ENCODE data around the gene TNXB. TPM values are rescaled to one million over a fixed set of nuclear protein-coding genes. Genes with fewer than 3 reads are reported as not detected.

Gene TNXB
- total RNA-seq, 2 experiments from 2014 or later: 5.7 to 6.4 TPM

GRCh38 chr6:32129297-32130088 is 20.4 kb upstream of the TNXB start:
- Mint-ChIP-seq H3K27me3 (peaks cover 9% of the 10 kb centered on the region), H3K4me1 (peaks cover 41% of the 10 kb centered on the region), H3K9me3 (no peaks in the 10 kb centered on the region), H3K27ac (peak overlapping the region; percentile 92), H3K4me3 (peak overlapping the region; percentile 87), H3K36me3 (ENCODE audit: low read depth) (peaks cover 22% of the 10 kb centered on the region)
- CTCF ChIA-PET: interaction anchor here (1.0 to 2.9 kb wide), 5 partner anchors 11 to 66 kb away, joined by 3 to 21 read pairs (median 9); no protein-coding TSS in a partner anchor
- POLR2A ChIA-PET: interaction anchor here (1.2 to 3.6 kb wide), 13 partner anchors 8 to 724 kb away, joined by 3 to 31 read pairs (median 5); partner anchors contain the start of genes AGPAT1, DXO, EHMT2 and GPANK1
- no peak for DNase-seq

GRCh38 chr6:32128751-32129296 is 19.7 kb upstream of the TNXB start:
- DNase-seq: peak; percentile 23
- H3K27me3 Mint-ChIP-seq: peaks cover 6% of the 10 kb centered on the region
- H3K9me3 Mint-ChIP-seq: no peaks in the 10 kb centered on the region
- peaks cover 45% of the 10 kb centered on the region for H3K4me1 Mint-ChIP-seq
- H3K36me3 Mint-ChIP-seq (ENCODE audit: low read depth): peaks cover 28% of the 10 kb centered on the region
- ChIA-PET CTCF (interaction anchor here (0.6 to 2.9 kb wide), 5 partner anchors 10 to 710 kb away, joined by 3 to 21 read pairs (median 9); partner anchors contain the start of gene TAP2), POLR2A (interaction anchor here (0.6 to 3.6 kb wide), 22 partner anchors 10 to 843 kb away, joined by 3 to 31 read pairs (median 6); partner anchors contain the start of genes AGPAT1, DXO, EHMT2 and GPANK1)
- peak overlapping the region; percentile 92 for H3K27ac Mint-ChIP-seq
- peak overlapping the region; percentile 92 for H3K4me3 Mint-ChIP-seq

- H3K9me3 Mint-ChIP-seq: no peaks in the 10 kb centered on the region
- peaks cover 33% of the 10 kb centered on the region for H3K36me3 Mint-ChIP-seq (ENCODE audit: low read depth)
- POLR2A ChIA-PET: interaction anchor here (0.6 to 3.6 kb wide), 20 partner anchors 9 to 844 kb away, joined by 3 to 31 read pairs (median 6); partner anchors contain the start of genes AGPAT1, DXO, EHMT2 and GPSM3
Observed at GRCh38 chr6:32127717-32128592, 18.8 kb upstream of the TNXB start, which contains the start of gene ATF6B. ATF6B (minus strand) TSS chr6:32128246; CDS start chr6:32128207, 39 bp downstream.

GRCh38 chr6:32127409-32127716 is 18.2 kb upstream of the TNXB start:
- Mint-ChIP-seq H3K4me3 (peak overlapping the region; percentile 92), H3K27ac (peak overlapping the region; percentile 92), H3K4me1 (peaks cover 48% of the 10 kb centered on the region), H3K36me3 (ENCODE audit: low read depth) (peaks cover 35% of the 10 kb centered on the region), H3K9me3 (no peaks in the 10 kb centered on the region), H3K27me3 (peaks cover 3% of the 10 kb centered on the region)
- ChIA-PET CTCF (interaction anchor here (1.5 to 2.9 kb wide), 3 partner anchors 9 to 711 kb away, joined by 3 to 21 read pairs (median 20); partner anchors contain the start of gene TAP2), POLR2A (interaction anchor here (1.0 to 3.6 kb wide), 11 partner anchors 9 to 845 kb away, joined by 3 to 31 read pairs (median 7); partner anchors contain the start of genes AGPAT1, GPSM3, PBX2 and RNF5)
- DNase-seq: no peak

More at GRCh38 chr6:32127717-32128592, 18.8 kb upstream of the TNXB start, which contains the start of gene ATF6B:
- Mint-ChIP-seq H3K4me1 (peaks cover 48% of the 10 kb centered on the region), H3K27ac (peak within 1 kb of the TSS; percentile 92), H3K4me3 (peak within 1 kb of the TSS; percentile 92), H3K27me3 (peaks cover 4% of the 10 kb centered on the region)
- peak; percentile 98 for DNase-seq
- CTCF ChIA-PET: interaction anchor here (0.6 to 2.9 kb wide), 4 partner anchors 10 to 711 kb away, joined by 3 to 21 read pairs (median 12); partner anchors contain the start of gene TAP2

- CTCF ChIA-PET: interaction anchor here (0.6 to 2.9 kb wide), 3 partner anchors 8 to 80 kb away, joined by 3 to 21 read pairs (median 20); no protein-coding TSS in a partner anchor
- DNase-seq: no peak
- no peaks in the 10 kb centered on the region for H3K27me3 Mint-ChIP-seq
- POLR2A ChIA-PET: interaction anchor here (1.0 to 3.6 kb wide), 8 partner anchors 8 to 845 kb away, joined by 3 to 31 read pairs (median 8); partner anchors contain the start of genes AGPAT1, GPSM3 and RNF5
- H3K36me3 Mint-ChIP-seq (ENCODE audit: low read depth): peaks cover 39% of the 10 kb centered on the region
- peak overlapping the region; percentile 92 for H3K4me3 Mint-ChIP-seq
- H3K9me3 Mint-ChIP-seq: no peaks in the 10 kb centered on the region
- peak overlapping the region; percentile 92 for H3K27ac Mint-ChIP-seq
- peaks cover 48% of the 10 kb centered on the region for H3K4me1 Mint-ChIP-seq
Observed at GRCh38 chr6:32126880-32127279, 17.7 kb upstream of the TNXB start.

- Mint-ChIP-seq H3K27me3 (no peaks in the 10 kb centered on the region), H3K4me1 (peaks cover 31% of the 10 kb centered on the region), H3K27ac (no peak overlapping the region), H3K4me3 (no peak overlapping the region), H3K9me3 (no peaks in the 10 kb centered on the region), H3K36me3 (ENCODE audit: low read depth) (peaks cover 66% of the 10 kb centered on the region)
- no peak for DNase-seq
- ChIA-PET POLR2A (no interaction called here), CTCF (no interaction called here)
Observed at GRCh38 chr6:32123681-32124080, 14.5 kb upstream of the TNXB start.

GRCh38 chr6:32120573-32121059 is 11.5 kb upstream of the TNXB start:
- Mint-ChIP-seq H3K4me1 (peaks cover 8% of the 10 kb centered on the region), H3K9me3 (no peaks in the 10 kb centered on the region), H3K4me3 (no peak overlapping the region), H3K27ac (no peak overlapping the region), H3K36me3 (ENCODE audit: low read depth) (peaks cover 68% of the 10 kb centered on the region), H3K27me3 (no peaks in the 10 kb centered on the region)
- CTCF ChIA-PET: no interaction called here
- POLR2A ChIA-PET: interaction anchor here (1.0 to 1.3 kb wide), 2 partner anchors 9 to 11 kb away, joined by 3 read pairs; partner anchors contain the start of genes FKBPL and TNXB
- DNase-seq: no peak

GRCh38 chr6:32118782-32119628 is 9.9 kb upstream of the TNXB start:
- POLR2A ChIA-PET: interaction anchor here (1.0 to 2.4 kb wide), 4 partner anchors 9 to 76 kb away, joined by 4 to 10 read pairs (median 8); partner anchors contain the start of genes ATF6B and FKBPL
- no peak overlapping the region for H3K4me3 Mint-ChIP-seq
- H3K27ac Mint-ChIP-seq: peak overlapping the region; percentile 24
- H3K36me3 Mint-ChIP-seq (ENCODE audit: low read depth): peaks cover 69% of the 10 kb centered on the region
- peaks cover 4% of the 10 kb centered on the region for H3K4me1 Mint-ChIP-seq
- CTCF ChIA-PET: interaction anchor here (0.9 to 2.5 kb wide), 14 partner anchors 9 to 135 kb away, joined by 3 to 21 read pairs (median 4); partner anchors contain the start of genes ATF6B and FKBPL
- H3K27me3 Mint-ChIP-seq: no peaks in the 10 kb centered on the region
- no peaks in the 10 kb centered on the region for H3K9me3 Mint-ChIP-seq
- DNase-seq: peak; percentile 78

GRCh38 chr6:32117461-32117860 is 8.3 kb upstream of the TNXB start:
- no peak for DNase-seq
- no peaks in the 10 kb centered on the region for H3K9me3 Mint-ChIP-seq
- peaks cover 2% of the 10 kb centered on the region for H3K4me1 Mint-ChIP-seq
- no peak overlapping the region for H3K4me3 Mint-ChIP-seq
- H3K27ac Mint-ChIP-seq: no peak overlapping the region
- ChIA-PET CTCF (interaction anchor here (1.5 to 2.5 kb wide), 4 partner anchors 11 to 78 kb away, joined by 5 to 21 read pairs (median 10); partner anchors contain the start of genes ATF6B and FKBPL), POLR2A (interaction anchor here (1.6 to 2.4 kb wide), 2 partner anchors 10 kb away, joined by 4 to 10 read pairs; partner anchors contain the start of gene ATF6B)
- no peaks in the 10 kb centered on the region for H3K27me3 Mint-ChIP-seq
- peaks cover 65% of the 10 kb centered on the region for H3K36me3 Mint-ChIP-seq (ENCODE audit: low read depth)

GRCh38 chr6:32116674-32117073 is 7.5 kb upstream of the TNXB start:
- Mint-ChIP-seq H3K4me3 (no peak overlapping the region), H3K27me3 (no peaks in the 10 kb centered on the region), H3K4me1 (peaks cover 2% of the 10 kb centered on the region), H3K36me3 (ENCODE audit: low read depth) (peaks cover 64% of the 10 kb centered on the region), H3K27ac (no peak overlapping the region), H3K9me3 (no peaks in the 10 kb centered on the region)
- CTCF ChIA-PET: interaction anchor here (2.5 kb wide), 1 partner anchor 24 kb away, joined by 8 read pairs; no protein-coding TSS in a partner anchor
- POLR2A ChIA-PET: interaction anchor here (1.0 to 1.6 kb wide), 2 partner anchors 9 to 11 kb away, joined by 3 to 4 read pairs; no protein-coding TSS in a partner anchor
- DNase-seq: no peak

GRCh38 chr6:32115623-32116022 is 6.5 kb upstream of the TNXB start:
- Mint-ChIP-seq H3K4me1 (peaks cover 2% of the 10 kb centered on the region), H3K27me3 (no peaks in the 10 kb centered on the region), H3K27ac (no peak overlapping the region), H3K4me3 (no peak overlapping the region), H3K9me3 (no peaks in the 10 kb centered on the region), H3K36me3 (ENCODE audit: low read depth) (peaks cover 60% of the 10 kb centered on the region)
- no peak for DNase-seq
- ChIA-PET POLR2A (no interaction called here), CTCF (no interaction called here)

Measured in activated CD4-positive, alpha-beta memory T cell treated with anti-CD3 and anti-CD28 coated beads, Interleukin-2, amount 10 ng/mL, durations not matched to agents 7 days and 5 days (primary cell).